ENCODE data around the gene MYH3.

The MYH3 gene

DNA sequence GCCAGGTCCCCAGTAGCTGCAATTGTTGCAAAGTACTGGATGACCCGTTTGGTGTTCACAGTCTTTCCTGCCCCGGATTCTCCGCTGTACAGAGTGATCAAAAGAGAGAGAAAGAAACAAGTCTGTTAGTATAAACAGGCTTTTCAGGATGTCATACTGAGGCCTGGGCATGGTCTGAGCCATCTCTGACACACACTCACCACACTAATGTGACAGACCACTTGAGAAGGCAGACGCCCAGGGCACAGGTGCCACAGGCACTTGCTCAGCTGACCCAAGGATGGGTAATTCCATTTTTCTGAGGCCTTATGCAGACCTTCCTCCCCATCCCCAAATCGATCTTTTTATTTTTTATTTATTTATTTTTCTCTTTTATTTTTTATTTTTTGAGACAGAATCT, 7.5 kb downstream of the MYH3 start:
- no peak overlapping the region for H3K4me3 ChIP-seq (ENCODE audit: low read depth, low read length)
- TF ChIP-seq, protein P1, sequence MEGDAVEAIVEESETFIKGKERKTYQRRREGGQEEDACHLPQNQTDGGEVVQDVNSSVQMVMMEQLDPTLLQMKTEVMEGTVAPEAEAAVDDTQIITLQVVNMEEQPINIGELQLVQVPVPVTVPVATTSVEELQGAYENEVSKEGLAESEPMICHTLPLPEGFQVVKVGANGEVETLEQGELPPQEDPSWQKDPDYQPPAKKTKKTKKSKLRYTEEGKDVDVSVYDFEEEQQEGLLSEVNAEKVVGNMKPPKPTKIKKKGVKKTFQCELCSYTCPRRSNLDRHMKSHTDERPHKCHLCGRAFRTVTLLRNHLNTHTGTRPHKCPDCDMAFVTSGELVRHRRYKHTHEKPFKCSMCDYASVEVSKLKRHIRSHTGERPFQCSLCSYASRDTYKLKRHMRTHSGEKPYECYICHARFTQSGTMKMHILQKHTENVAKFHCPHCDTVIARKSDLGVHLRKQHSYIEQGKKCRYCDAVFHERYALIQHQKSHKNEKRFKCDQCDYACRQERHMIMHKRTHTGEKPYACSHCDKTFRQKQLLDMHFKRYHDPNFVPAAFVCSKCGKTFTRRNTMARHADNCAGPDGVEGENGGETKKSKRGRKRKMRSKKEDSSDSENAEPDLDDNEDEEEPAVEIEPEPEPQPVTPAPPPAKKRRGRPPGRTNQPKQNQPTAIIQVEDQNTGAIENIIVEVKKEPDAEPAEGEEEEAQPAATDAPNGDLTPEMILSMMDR (IDR thresholded peaks at IDR 0.05; ENCODE audit: low read depth, low read length): no peak

DNA sequence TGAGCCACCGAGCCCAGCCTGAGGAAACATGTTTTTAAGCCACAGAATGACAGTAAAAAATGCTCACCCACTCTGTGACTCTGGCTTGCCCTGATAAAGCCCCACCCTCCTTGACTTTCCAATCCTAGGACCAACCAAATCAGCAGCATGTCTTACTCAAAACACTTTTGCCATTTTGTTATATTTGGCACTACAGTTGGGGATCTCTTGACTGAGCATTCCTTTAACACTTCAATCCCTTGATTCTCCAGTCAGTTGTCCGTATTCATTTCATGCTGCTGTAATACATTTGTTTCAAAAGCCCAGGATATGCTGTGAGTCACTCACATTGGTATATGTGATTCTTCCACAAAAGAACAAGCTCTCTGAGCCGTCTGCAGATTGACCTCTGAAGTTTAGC, 8.2 kb downstream of the MYH3 start:
- no peak overlapping the region for H3K4me3 ChIP-seq (ENCODE audit: low read depth, low read length)
- TF ChIP-seq, protein P1 (IDR thresholded peaks at IDR 0.05; ENCODE audit: low read depth, low read length): no peak

DNA sequence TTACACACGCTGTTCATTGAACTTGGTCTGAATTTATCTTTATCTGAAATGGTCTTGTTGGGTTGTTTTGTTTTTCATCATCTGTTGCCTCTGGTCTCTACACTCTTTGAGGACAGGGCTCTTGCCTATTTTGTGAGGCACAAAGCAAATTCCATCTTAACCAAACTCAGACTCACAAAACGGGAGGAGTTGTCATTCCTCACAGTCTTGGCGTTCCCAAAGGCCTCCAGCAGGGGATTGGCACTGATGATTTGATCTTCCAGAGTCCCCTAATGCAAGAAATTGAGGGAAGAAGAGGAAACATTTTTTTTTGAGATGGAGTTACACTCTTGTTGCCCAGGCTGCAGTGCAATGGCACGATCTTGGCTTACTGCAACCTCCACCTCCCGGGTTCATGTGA, 8.7 kb downstream of the MYH3 start:
- H3K4me3 ChIP-seq (ENCODE audit: low read depth, low read length): no peak overlapping the region

DNA sequence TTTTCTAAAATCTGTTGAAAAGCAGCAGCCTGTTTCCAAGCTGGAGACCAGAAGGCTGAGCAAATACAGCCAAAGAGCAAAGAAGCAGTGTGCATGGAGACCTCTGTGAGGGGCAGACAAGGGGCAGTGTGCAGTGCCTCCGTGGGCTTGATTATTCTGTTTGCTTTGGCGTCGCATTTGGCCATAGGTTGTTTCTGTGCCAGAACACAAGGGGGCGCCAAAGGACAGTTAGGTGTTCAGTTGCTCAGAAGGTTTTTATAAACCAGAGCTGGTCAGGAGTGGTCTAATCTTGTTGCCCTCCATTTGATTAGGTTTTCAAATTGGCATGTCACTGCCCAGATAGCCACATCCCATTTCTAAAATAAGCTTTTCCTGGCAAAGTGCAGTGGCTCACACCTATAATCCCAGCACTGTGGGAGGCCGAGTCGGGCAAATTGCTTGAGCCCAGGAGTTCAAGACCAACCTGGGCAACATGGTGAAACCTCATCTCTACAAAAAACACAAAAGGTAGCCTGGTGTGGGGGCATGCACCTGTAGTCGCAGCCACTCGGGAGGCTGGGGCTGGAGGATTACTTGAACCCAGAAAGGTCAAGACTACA, 10.6 kb downstream of the MYH3 start:
- TF ChIP-seq, protein P1 (IDR thresholded peaks at IDR 0.05; ENCODE audit: low read depth, low read length): peak; percentile 92
- no peak overlapping the region for H3K4me3 ChIP-seq (ENCODE audit: low read depth, low read length)

More for the DNA sequence above, 8.7 kb downstream of the MYH3 start:
- TF ChIP-seq, protein P1 (IDR thresholded peaks at IDR 0.05; ENCODE audit: low read depth, low read length): no peak

DNA sequence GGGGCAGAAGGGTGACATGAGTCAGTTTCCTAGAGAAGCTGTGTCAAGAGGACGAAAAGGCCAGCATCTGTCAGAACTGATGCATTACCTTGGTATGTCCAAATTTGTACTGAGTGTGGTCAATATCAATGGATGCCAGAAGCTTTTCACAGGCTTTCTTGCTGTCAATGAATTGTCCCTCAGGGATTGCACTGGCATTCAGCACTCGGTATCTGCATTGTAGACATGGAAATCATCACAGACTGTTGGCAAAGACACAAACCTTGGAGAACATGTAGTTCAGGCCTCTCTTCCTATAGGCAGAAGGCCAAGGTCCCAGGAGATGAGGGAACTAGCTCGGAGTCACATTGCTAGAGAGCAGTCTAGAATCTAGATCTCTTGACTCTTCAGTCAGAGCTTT, 16.6 kb downstream of the MYH3 start:
- H3K4me3 ChIP-seq (ENCODE audit: low read depth, low read length): no peak overlapping the region
- TF ChIP-seq, protein P1 (IDR thresholded peaks at IDR 0.05; ENCODE audit: low read depth, low read length): no peak

DNA sequence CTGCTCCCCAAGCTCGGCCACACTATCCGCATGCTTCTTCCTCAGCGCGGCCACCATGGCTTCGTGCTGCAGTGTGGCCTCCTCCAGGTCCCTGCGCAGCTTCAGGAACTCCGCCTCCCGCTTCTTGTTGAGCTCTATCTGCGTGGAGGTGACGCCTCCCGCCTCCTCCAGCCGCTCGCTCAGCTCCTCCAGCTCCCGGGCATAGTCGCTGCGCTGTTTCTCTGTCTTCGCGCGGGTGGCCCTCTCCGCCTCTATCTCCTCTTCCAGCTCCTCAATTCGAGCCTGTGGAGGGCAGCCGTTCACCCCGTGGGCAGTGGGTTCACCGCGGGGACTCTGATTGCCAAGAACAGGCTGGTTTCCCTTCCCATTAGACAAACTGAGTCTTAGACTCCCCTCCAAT, 19.0 kb downstream of the MYH3 start:
- TF ChIP-seq, protein P1 (IDR thresholded peaks at IDR 0.05; ENCODE audit: low read depth, low read length): no peak

DNA sequence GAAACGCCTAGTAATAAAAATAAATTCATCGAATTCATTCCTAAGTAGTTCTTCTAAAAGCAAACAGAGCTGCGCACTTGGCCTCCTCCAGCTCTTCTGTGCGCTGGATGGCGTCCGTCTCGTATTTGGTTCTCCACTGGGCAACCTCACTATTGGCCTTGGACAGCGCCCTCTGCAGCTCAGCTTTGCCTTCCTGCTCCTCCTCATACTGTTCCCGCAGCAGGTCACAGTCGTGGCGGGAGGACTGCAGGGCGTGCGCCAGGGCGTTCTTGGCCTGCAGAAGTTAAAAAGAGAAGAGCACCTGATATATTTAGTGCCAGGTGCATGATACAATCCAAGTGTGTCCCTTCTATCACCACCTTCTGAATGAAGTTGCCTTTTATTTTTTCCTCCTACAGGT, 21.8 kb downstream of the MYH3 start:
- no peak overlapping the region for H3K4me3 ChIP-seq (ENCODE audit: low read depth, low read length)
- TF ChIP-seq, protein P1 (IDR thresholded peaks at IDR 0.05; ENCODE audit: low read depth, low read length): no peak

More for the DNA sequence above, 19.0 kb downstream of the MYH3 start:
- no peak overlapping the region for H3K4me3 ChIP-seq (ENCODE audit: low read depth, low read length)

Measured in WI38 (cell line).